Stimulated activated naive CD8-positive, alpha-beta T cell treated with anti-CD3 and anti-CD28 coated beads, Interleukin-15, Interleukin-2, amounts not matched to agents 100 ng/mL and 50 ng/mL, for 24 hours (primary cell): ENCODE measurements around the gene TSEN2.

ENCODE experiments used
- H3K27ac Mint-ChIP-seq: one replicate; pipeline ENCODE4 v1.8.0; 2021; ENCODE audit warnings: mild to moderate bottlenecking, mixed read lengths
- H3K27me3 Mint-ChIP-seq: one replicate; pipeline ENCODE4 v1.8.0; 2021; ENCODE audit warnings: mixed read lengths
- H3K36me3 Mint-ChIP-seq: one replicate; pipeline ENCODE4 v1.8.0; 2021; ENCODE audit warnings: low read depth, mixed read lengths
- H3K4me1 Mint-ChIP-seq: one replicate; pipeline ENCODE4 v1.8.0; 2021; ENCODE audit warnings: low read depth, mixed read lengths
- H3K4me3 Mint-ChIP-seq: one replicate; pipeline ENCODE4 v1.8.0; 2021; ENCODE audit warnings: mild to moderate bottlenecking, mixed read lengths
- H3K9me3 Mint-ChIP-seq: one replicate; pipeline ENCODE4 v1.8.0; 2021; ENCODE audit warnings: mixed read lengths

Gene TSEN2

GRCh38 chr3:12496453-12496761, 12.1 kb downstream of the TSEN2 start:
- Mint-ChIP-seq H3K4me1 (no peaks in the 10 kb centered on the region), H3K27ac (no peak overlapping the region), H3K9me3 (no peaks in the 10 kb centered on the region), H3K27me3 (no peaks in the 10 kb centered on the region), H3K36me3 (peaks cover 82% of the 10 kb centered on the region), H3K4me3 (no peak overlapping the region)

GRCh38 chr3:12499474-12499873, 15.2 kb downstream of the TSEN2 start:
- Mint-ChIP-seq H3K4me3 (no peak overlapping the region), H3K27me3 (no peaks in the 10 kb centered on the region), H3K9me3 (no peaks in the 10 kb centered on the region), H3K36me3 (peaks cover 82% of the 10 kb centered on the region), H3K27ac (no peak overlapping the region), H3K4me1 (no peaks in the 10 kb centered on the region)

- H3K4me1 Mint-ChIP-seq, result no peaks in the 10 kb centered on the region
- no peak overlapping the region for H3K4me3 Mint-ChIP-seq
- H3K9me3 Mint-ChIP-seq, result no peaks in the 10 kb centered on the region
- no peak overlapping the region for H3K27ac Mint-ChIP-seq
- no peaks in the 10 kb centered on the region for H3K27me3 Mint-ChIP-seq
- H3K36me3 Mint-ChIP-seq, result peaks cover 82% of the 10 kb centered on the region
Measured at GRCh38 chr3:12501360-12502020, 17.2 kb downstream of the TSEN2 start.

GRCh38 chr3:12503126-12503957, 19.1 kb downstream of the TSEN2 start:
- Mint-ChIP-seq H3K9me3 (no peaks in the 10 kb centered on the region), H3K4me3 (no peak overlapping the region), H3K27ac (no peak overlapping the region), H3K4me1 (no peaks in the 10 kb centered on the region), H3K27me3 (no peaks in the 10 kb centered on the region), H3K36me3 (peaks cover 69% of the 10 kb centered on the region)

GRCh38 chr3:12506201-12506709, 22.0 kb downstream of the TSEN2 start:
- Mint-ChIP-seq H3K4me3 (no peak overlapping the region), H3K36me3 (peaks cover 62% of the 10 kb centered on the region), H3K27ac (no peak overlapping the region), H3K27me3 (no peaks in the 10 kb centered on the region), H3K9me3 (no peaks in the 10 kb centered on the region), H3K4me1 (no peaks in the 10 kb centered on the region)

GRCh38 chr3:12507591-12508281, 23.5 kb downstream of the TSEN2 start:
- Mint-ChIP-seq H3K27ac (no peak overlapping the region), H3K4me3 (no peak overlapping the region), H3K9me3 (no peaks in the 10 kb centered on the region), H3K4me1 (no peaks in the 10 kb centered on the region), H3K27me3 (no peaks in the 10 kb centered on the region), H3K36me3 (peaks cover 63% of the 10 kb centered on the region)

GRCh38 chr3:12508291-12508700, 24.0 kb downstream of the TSEN2 start:
- no peak overlapping the region for H3K27ac Mint-ChIP-seq
- no peak overlapping the region for H3K4me3 Mint-ChIP-seq
- no peaks in the 10 kb centered on the region for H3K9me3 Mint-ChIP-seq
- H3K4me1 Mint-ChIP-seq, result no peaks in the 10 kb centered on the region
- no peaks in the 10 kb centered on the region for H3K27me3 Mint-ChIP-seq
- H3K36me3 Mint-ChIP-seq, result peaks cover 62% of the 10 kb centered on the region

- H3K27me3 Mint-ChIP-seq, result no peaks in the 10 kb centered on the region
- peaks cover 60% of the 10 kb centered on the region for H3K36me3 Mint-ChIP-seq
- no peak overlapping the region for H3K27ac Mint-ChIP-seq
- no peaks in the 10 kb centered on the region for H3K4me1 Mint-ChIP-seq
- H3K4me3 Mint-ChIP-seq, result no peak overlapping the region
- H3K9me3 Mint-ChIP-seq, result no peaks in the 10 kb centered on the region
Measured at GRCh38 chr3:12509466-12509865, 25.2 kb downstream of the TSEN2 start.

- H3K36me3 Mint-ChIP-seq, result peaks cover 51% of the 10 kb centered on the region
- H3K4me3 Mint-ChIP-seq, result no peak overlapping the region
Measured at GRCh38 chr3:12512534-12513118, 28.3 kb downstream of the TSEN2 start.

GRCh38 chr3:12513694-12514446, 29.6 kb downstream of the TSEN2 start:
- H3K27ac Mint-ChIP-seq, result no peak overlapping the region
- no peaks in the 10 kb centered on the region for H3K27me3 Mint-ChIP-seq
- no peak overlapping the region for H3K4me3 Mint-ChIP-seq
- no peaks in the 10 kb centered on the region for H3K4me1 Mint-ChIP-seq
- H3K36me3 Mint-ChIP-seq, result peaks cover 54% of the 10 kb centered on the region
- no peaks in the 10 kb centered on the region for H3K9me3 Mint-ChIP-seq

More at GRCh38 chr3:12512534-12513118, 28.3 kb downstream of the TSEN2 start:
- Mint-ChIP-seq H3K27me3 (no peaks in the 10 kb centered on the region), H3K4me1 (no peaks in the 10 kb centered on the region), H3K9me3 (no peaks in the 10 kb centered on the region), H3K27ac (no peak overlapping the region)

GRCh38 chr3:12515631-12516030, 31.4 kb downstream of the TSEN2 start:
- Mint-ChIP-seq H3K4me3 (no peak overlapping the region), H3K9me3 (no peaks in the 10 kb centered on the region), H3K27ac (no peak overlapping the region), H3K4me1 (no peaks in the 10 kb centered on the region), H3K27me3 (no peaks in the 10 kb centered on the region), H3K36me3 (peaks cover 57% of the 10 kb centered on the region)

- Mint-ChIP-seq H3K4me1 (no peaks in the 10 kb centered on the region), H3K27me3 (no peaks in the 10 kb centered on the region), H3K9me3 (no peaks in the 10 kb centered on the region), H3K27ac (no peak overlapping the region), H3K4me3 (no peak overlapping the region), H3K36me3 (peaks cover 61% of the 10 kb centered on the region)
Measured at GRCh38 chr3:12516873-12517272, 32.6 kb downstream of the TSEN2 start.

GRCh38 chr3:12518261-12519028, 34.2 kb downstream of the TSEN2 start:
- Mint-ChIP-seq H3K4me1 (no peaks in the 10 kb centered on the region), H3K27me3 (no peaks in the 10 kb centered on the region), H3K4me3 (no peak overlapping the region), H3K9me3 (no peaks in the 10 kb centered on the region), H3K36me3 (peaks cover 59% of the 10 kb centered on the region), H3K27ac (no peak overlapping the region)

- Mint-ChIP-seq H3K4me1 (no peaks in the 10 kb centered on the region), H3K36me3 (peaks cover 68% of the 10 kb centered on the region), H3K9me3 (no peaks in the 10 kb centered on the region), H3K27ac (no peak overlapping the region), H3K4me3 (no peak overlapping the region), H3K27me3 (no peaks in the 10 kb centered on the region)
Measured at GRCh38 chr3:12521010-12521409, 36.7 kb downstream of the TSEN2 start.
